HCT116 (cell line): Measurements from ENCODE around the gene OOSP4A. TPM values are rescaled to one million over a fixed set of nuclear protein-coding genes. Genes with fewer than 3 reads are reported as not detected.

Experiments used
- ATAC-seq: fragments of 200-7000 bp; cut with Tn5 transposase; 2 replicates; pipeline ENCODE4 v1.9.1; 2020; ENCODE audit warnings: mild to moderate bottlenecking, moderate library complexity
- BruUV-seq: library from RNA; stranded (reverse); fragments of 400-500 nt; replicated peaks from 2 replicates; lab custom pipeline; 2021; lab: Mats Ljungman, UMichigan
- CTCF ChIA-PET: fragments of 300-600 bp; sonication (Branson Sonifier 250); formaldehyde crosslinking; loops from one replicate; lab custom pipeline; 2021; ENCODE audit warnings: antibody characterized with exemption; lab: Charles Lee
- POLR2A ChIA-PET: fragments of 300-600, 350-600 bp; sonication (Branson Sonifier 250); formaldehyde crosslinking; loops from one replicate; lab custom pipeline; 2021; ENCODE audit warnings: antibody characterized with exemption; lab: Charles Lee
- RAD21 ChIA-PET, 2 experiments: fragments of 300-600 bp; sonication (Branson Sonifier 250); formaldehyde crosslinking; loops; one replicate each; lab custom pipeline; 2023; ENCODE audit warnings: low total read pairs in 2 of 2; ENCODE audit not compliant: uncharacterized antibody in 2 of 2, unreplicated experiment in 2 of 2, low non-redundant PET in 1 of 2; lab: Charles Lee
- DNase-seq: peaks from one replicate; pipeline ENCODE4 v3.0.0-alpha.2; 2010; ENCODE audit warnings: low read depth, low spot score
- H2AFZ ChIP-seq: fragments of 200-600 bp; shearing (Covaris generic), sonication (generic); 2 replicates; pipeline ENCODE4 v1.6.1; 2017; ENCODE audit warnings: low read depth, mixed run types, mixed read lengths, antibody characterized with exemption, low read length; ENCODE audit not compliant: poor library complexity, severe bottlenecking
- H3K27ac ChIP-seq: 2 replicates; pipeline ENCODE4 v1.5.1; 2012; ENCODE audit warnings: low read depth, low read length
- H3K27me3 ChIP-seq: fragments of 200-600 bp; sonication (generic); 2 replicates; pipeline ENCODE4 v1.6.1; 2016; ENCODE audit warnings: mixed run types, low read length, mixed read lengths; ENCODE audit not compliant: insufficient read depth
- H3K36me3 ChIP-seq, 2 experiments: fragments of 200-500 bp in 1 of 2; fragments of 200-600 bp in 1 of 2; sonication (Bioruptor generic) in 1 of 2; sonication (generic) in 1 of 2; 2 replicates each; pipeline versions ENCODE4 v1.5.1 to v1.6.1; 2014 to 2016; ENCODE audit warnings: low read length in 2 of 2, inconsistent platforms in 1 of 2, mixed read lengths in 1 of 2, mixed run types in 1 of 2; ENCODE audit not compliant: insufficient read depth in 2 of 2, control insufficient read depth in 1 of 2
- H3K4me1 ChIP-seq, 2 experiments: fragments of 200-600 bp in 1 of 2; sonication (generic) in 1 of 2; 2 replicates each; pipeline versions ENCODE4 v1.5.1 to v1.6.1; 2012 to 2017; ENCODE audit warnings: low read length in 2 of 2, inconsistent platforms in 1 of 2, mild to moderate bottlenecking in 1 of 2, mixed read lengths in 1 of 2, mixed run types in 1 of 2, moderate library complexity in 1 of 2; ENCODE audit not compliant: insufficient read depth in 2 of 2, control insufficient read depth in 1 of 2
- H3K4me2 ChIP-seq: fragments of 200-600 bp; sonication (generic); 2 replicates; pipeline ENCODE4 v1.6.1; 2017; ENCODE audit warnings: mixed run types, low read length, mixed read lengths
- H3K4me3 ChIP-seq, 2 experiments: fragments of 200-600 bp in 1 of 2; sonication (generic) in 1 of 2; replicated peaks in 1 of 2; 2 replicates each; pipeline ENCODE4 v1.5.1; 2011 to 2016; ENCODE audit warnings: low read length in 2 of 2, control low read depth in 1 of 2, low read depth in 1 of 2, mild to moderate bottlenecking in 1 of 2, mixed read lengths in 1 of 2, mixed run types in 1 of 2
- H3K79me2 ChIP-seq: fragments of 200-600 bp; sonication (generic); 2 replicates; pipeline ENCODE4 v1.6.1; 2017; ENCODE audit warnings: mild to moderate bottlenecking, mixed run types, low read length, moderate library complexity, mixed read lengths; ENCODE audit not compliant: insufficient read depth
- H3K9ac ChIP-seq: fragments of 200-600 bp; sonication (generic); 2 replicates; pipeline ENCODE4 v1.6.1; 2016; ENCODE audit warnings: low read length, mixed read lengths
- H3K9me2 ChIP-seq: fragments of 200-600 bp; sonication (generic), shearing (Covaris generic); 2 replicates; pipeline ENCODE4 v1.6.1; 2017; ENCODE audit warnings: mixed run types, mild to moderate bottlenecking, moderate library complexity; ENCODE audit not compliant: insufficient read depth
- H3K9me3 ChIP-seq, 2 experiments: fragments of 200-500 bp in 1 of 2; fragments of 200-600 bp in 1 of 2; sonication (Bioruptor generic) in 1 of 2; sonication (generic) in 1 of 2; 2 replicates each; pipeline ENCODE4 v1.6.1; 2014 to 2017; ENCODE audit warnings: low read length in 2 of 2, mixed read lengths in 2 of 2, inconsistent platforms in 1 of 2, low read depth in 1 of 2, mild to moderate bottlenecking in 1 of 2, mixed run types in 1 of 2, moderate library complexity in 1 of 2; ENCODE audit not compliant: control insufficient read depth in 1 of 2, insufficient read depth in 1 of 2
- H4K20me1 ChIP-seq: fragments of 200-600 bp; sonication (generic), shearing (Covaris generic); 2 replicates; pipeline ENCODE4 v1.6.1; 2017; ENCODE audit warnings: mixed run types, mild to moderate bottlenecking, moderate library complexity; ENCODE audit not compliant: insufficient read depth
- ATF3 ChIP-seq: IDR thresholded peaks from 2 replicates; pipeline ENCODE4 v1.6.1; 2012
- CEBPB ChIP-seq: IDR thresholded peaks from 2 replicates; pipeline ENCODE4 v1.6.1; 2012; ENCODE audit warnings: low read depth
- EGR1 ChIP-seq: IDR thresholded peaks from 2 replicates; pipeline ENCODE4 v1.6.1; 2012; ENCODE audit warnings: low read depth
- EZH2phosphoT487 ChIP-seq: fragments of 200-600 bp; IDR thresholded peaks from 2 replicates; pipeline ENCODE4 v1.6.1; 2018; ENCODE audit warnings: antibody characterized with exemption, borderline replicate concordance
- JUND ChIP-seq: IDR thresholded peaks from 2 replicates; pipeline ENCODE4 v1.6.1; 2012
- POLR2A ChIP-seq: IDR thresholded peaks from 2 replicates; pipeline ENCODE4 v1.7.0; 2011; ENCODE audit warnings: borderline replicate concordance; ENCODE audit not compliant: insufficient read depth, insufficient read length; ENCODE audit errors: extremely low read depth
- SRF ChIP-seq: IDR thresholded peaks from 2 replicates; pipeline ENCODE4 v1.6.1; 2012; ENCODE audit warnings: low read depth
- TCF7L2 ChIP-seq: IDR thresholded peaks from 2 replicates; pipeline ENCODE4 v1.7.0; 2011; ENCODE audit warnings: borderline replicate concordance, inconsistent platforms; ENCODE audit not compliant: insufficient read depth, insufficient read length; ENCODE audit errors: extremely low read depth
- YY1 ChIP-seq: IDR thresholded peaks from 2 replicates; pipeline ENCODE4 v1.6.1; 2011; ENCODE audit warnings: low read length, low read depth, moderate library complexity, mild to moderate bottlenecking; ENCODE audit not compliant: insufficient replicate concordance; ENCODE audit errors: extremely low read depth
- ZFX ChIP-seq: fragments of 450-650 bp; IDR thresholded peaks from 2 replicates; pipeline ENCODE4 v1.6.1; 2017
- intact Hi-C: fragments of 100-400 bp; cut with micrococcal nuclease; formaldehyde crosslinking; loops from 2 replicates; pipeline ENCODE4 v1.10.0; 2022
- total RNA-seq: library from RNA; stranded (reverse); gene quantifications from one replicate; pipeline ENCODE4 v1.2.1, GENCODE V29; 2021; ENCODE audit not compliant: unreplicated experiment
- TF ChIP-seq, protein P1 (sequence below): IDR thresholded peaks from 2 replicates; pipeline ENCODE4 v1.6.1; 2012; ENCODE audit warnings: low read depth

Gene OOSP4A
- total RNA-seq, 1 experiment from 2014 or later = not detected

DNA sequence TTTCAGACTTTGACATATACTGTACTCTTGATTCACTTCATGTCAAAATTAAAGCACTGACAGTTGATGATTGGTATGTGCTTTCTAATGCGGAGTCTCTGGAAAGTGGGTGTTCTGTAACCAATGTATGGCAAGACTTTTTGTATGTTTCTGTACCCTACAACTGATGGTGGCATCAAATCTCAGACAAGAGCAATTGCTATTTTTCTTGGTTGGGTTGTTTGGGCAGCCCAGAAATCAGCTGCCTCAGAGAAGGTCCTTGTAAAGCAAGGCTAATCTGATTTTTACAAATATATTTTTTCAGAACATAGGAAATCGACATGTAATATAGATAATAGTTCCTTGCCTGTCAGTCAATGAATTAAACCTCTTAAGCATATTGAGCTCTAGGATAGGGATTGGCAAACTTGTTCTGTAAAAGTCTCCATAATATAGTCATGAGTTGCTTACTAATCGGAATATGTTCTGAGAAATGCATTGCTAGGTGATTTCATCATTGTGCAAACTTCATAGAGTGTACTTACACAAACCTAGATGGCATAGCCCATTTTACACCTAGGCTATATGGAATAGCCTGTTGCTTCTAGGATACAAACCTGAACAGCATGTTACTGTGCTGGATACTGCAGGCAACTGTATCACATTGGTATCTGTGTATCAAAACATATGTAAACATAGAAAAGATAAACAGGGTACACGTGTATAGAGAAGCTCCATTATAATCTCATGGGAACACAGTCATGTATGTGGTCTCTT lies 10.2 kb upstream of the OOSP4A start:
- ChIA-PET RAD21 (no interaction called here), POLR2A (no interaction called here), CTCF (interaction anchor here (1.0 kb wide), 1 partner anchor 169 kb away, joined by 3 read pairs; no protein-coding TSS in a partner anchor)
- Histone ChIP-seq H4K20me1 (no peaks in the 10 kb centered on the region), H3K27ac (no peak overlapping the region), H3K36me3 (no peaks in the 10 kb centered on the region), H3K4me2 (no peak overlapping the region), H2AFZ (no peak overlapping the region), H3K9me2 (no peaks in the 10 kb centered on the region), H3K79me2 (no peaks in the 10 kb centered on the region), H3K4me1 (0 out of 4 replicates have a peak, but pooled peaks cover 0 to 3% of the 10 kb centered on the region in 2 experiments), H3K9ac (no peak overlapping the region), H3K4me3 (no peak overlapping the region), H3K27me3 (no peaks in the 10 kb centered on the region), H3K9me3 (no peaks in the 10 kb centered on the region)
- no peak for TF ChIP-seq EGR1
- TF ChIP-seq YY1 = no peak
- TF ChIP-seq CEBPB = no peak
- no TSS peak for BruUV-seq
- DNase-seq (no peak), ATAC-seq (no peak)
- intact Hi-C loops = no loop called here

GRCh38 chr11:59954219-59954847 lies 9.5 kb upstream of the OOSP4A start:
- ChIA-PET POLR2A (no interaction called here), RAD21 (no interaction called here), CTCF (no interaction called here)
- Histone ChIP-seq H3K9me2 (no peaks in the 10 kb centered on the region), H3K9me3 (no peaks in the 10 kb centered on the region), H3K79me2 (no peaks in the 10 kb centered on the region), H4K20me1 (no peaks in the 10 kb centered on the region), H3K4me1 (0 out of 4 replicates have a peak, but pooled peaks cover 0 to 3% of the 10 kb centered on the region in 2 experiments), H3K27me3 (no peaks in the 10 kb centered on the region), H3K4me2 (no peak overlapping the region), H3K36me3 (no peaks in the 10 kb centered on the region), H3K9ac (no peak overlapping the region), H3K27ac (no peak overlapping the region), H3K4me3 (no peak overlapping the region), H2AFZ (no peak overlapping the region)
- DNase-seq = no peak
- intact Hi-C loops = no loop called here
- TF ChIP-seq POLR2A = no peak
- no peak for TF ChIP-seq ZFX
- no peak for TF ChIP-seq TCF7L2
- TF ChIP-seq SRF = no peak
- TF ChIP-seq, protein P1, sequence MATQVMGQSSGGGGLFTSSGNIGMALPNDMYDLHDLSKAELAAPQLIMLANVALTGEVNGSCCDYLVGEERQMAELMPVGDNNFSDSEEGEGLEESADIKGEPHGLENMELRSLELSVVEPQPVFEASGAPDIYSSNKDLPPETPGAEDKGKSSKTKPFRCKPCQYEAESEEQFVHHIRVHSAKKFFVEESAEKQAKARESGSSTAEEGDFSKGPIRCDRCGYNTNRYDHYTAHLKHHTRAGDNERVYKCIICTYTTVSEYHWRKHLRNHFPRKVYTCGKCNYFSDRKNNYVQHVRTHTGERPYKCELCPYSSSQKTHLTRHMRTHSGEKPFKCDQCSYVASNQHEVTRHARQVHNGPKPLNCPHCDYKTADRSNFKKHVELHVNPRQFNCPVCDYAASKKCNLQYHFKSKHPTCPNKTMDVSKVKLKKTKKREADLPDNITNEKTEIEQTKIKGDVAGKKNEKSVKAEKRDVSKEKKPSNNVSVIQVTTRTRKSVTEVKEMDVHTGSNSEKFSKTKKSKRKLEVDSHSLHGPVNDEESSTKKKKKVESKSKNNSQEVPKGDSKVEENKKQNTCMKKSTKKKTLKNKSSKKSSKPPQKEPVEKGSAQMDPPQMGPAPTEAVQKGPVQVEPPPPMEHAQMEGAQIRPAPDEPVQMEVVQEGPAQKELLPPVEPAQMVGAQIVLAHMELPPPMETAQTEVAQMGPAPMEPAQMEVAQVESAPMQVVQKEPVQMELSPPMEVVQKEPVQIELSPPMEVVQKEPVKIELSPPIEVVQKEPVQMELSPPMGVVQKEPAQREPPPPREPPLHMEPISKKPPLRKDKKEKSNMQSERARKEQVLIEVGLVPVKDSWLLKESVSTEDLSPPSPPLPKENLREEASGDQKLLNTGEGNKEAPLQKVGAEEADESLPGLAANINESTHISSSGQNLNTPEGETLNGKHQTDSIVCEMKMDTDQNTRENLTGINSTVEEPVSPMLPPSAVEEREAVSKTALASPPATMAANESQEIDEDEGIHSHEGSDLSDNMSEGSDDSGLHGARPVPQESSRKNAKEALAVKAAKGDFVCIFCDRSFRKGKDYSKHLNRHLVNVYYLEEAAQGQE = no peak
- no peak for TF ChIP-seq JUND
- no peak for TF ChIP-seq ATF3
- TF ChIP-seq EZH2phosphoT487 = no peak
- BruUV-seq = no TSS peak
- no peak for ATAC-seq
